Stimulated activated CD4-positive, alpha-beta T cell treated with anti-CD3 and anti-CD28 coated beads, Interleukin-1b, Interleukin-23, amount 100 ng/mL, for 4 hours (primary cell): Measurements from ENCODE around the gene MEST.
"Not testable (repeated sequence)": the region's sequence is repeated elsewhere in the genome, so short reads cannot be mapped to it uniquely, and the experiment has no call there.

Source experiments
- DNase-seq, 2 donors: peaks; one replicate each; pipeline ENCODE4 v3.0.0-alpha.2; 2020; ENCODE audit warnings: low read depth in 2 of 2

MEST gene

DNA sequence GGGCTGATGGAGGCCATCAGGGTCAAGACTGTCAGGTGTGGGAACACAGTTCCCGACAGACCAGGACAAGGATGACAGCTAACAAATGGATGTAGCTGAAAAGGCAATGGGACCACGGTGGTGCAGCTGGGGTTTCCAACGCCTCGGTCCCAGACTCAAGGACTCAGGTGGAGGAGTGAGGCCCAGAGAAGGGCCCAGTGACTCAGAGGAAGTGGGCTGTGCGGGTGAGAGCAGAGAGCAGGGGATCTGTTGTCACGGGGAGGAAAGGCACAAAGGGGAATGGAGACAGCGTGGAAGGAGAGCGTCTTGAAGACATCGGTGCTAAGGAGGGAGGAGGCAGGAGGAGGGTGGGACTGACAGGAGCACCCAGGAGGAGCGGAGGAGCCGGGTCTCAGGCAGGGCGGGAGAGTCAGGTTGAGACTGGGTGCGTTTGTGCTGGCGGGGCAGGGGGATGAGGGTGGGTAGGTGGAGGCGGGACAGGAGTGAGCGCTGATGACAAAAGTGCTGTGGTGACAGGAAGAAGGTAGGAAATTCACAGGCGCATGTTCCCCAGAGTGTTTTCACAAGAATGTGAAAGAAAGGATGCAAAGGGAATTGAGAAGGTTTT, 31.7 kb downstream of the MEST start:
- not testable (repeated sequence) for DNase-seq

DNA sequence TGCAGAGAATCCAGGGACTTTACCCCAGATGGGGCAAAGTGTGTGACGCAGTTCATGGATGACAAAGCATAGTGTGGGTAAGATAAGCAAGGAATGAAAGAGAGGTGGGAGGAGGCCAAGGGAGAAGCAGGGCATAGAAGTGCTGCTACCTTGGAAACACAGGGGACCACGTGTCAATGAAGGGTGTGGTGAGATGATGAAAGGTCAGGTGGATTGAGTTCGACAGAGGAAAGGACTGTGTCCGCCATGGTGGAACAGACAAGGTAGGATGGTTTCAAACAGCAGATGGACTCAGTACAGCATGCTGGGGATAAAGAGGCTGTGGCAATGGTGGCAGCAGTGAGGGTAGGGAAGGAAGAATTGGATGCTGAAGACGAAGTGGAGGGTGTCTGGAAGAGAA, 32.7 kb downstream of the MEST start:
- no peak for DNase-seq

DNA sequence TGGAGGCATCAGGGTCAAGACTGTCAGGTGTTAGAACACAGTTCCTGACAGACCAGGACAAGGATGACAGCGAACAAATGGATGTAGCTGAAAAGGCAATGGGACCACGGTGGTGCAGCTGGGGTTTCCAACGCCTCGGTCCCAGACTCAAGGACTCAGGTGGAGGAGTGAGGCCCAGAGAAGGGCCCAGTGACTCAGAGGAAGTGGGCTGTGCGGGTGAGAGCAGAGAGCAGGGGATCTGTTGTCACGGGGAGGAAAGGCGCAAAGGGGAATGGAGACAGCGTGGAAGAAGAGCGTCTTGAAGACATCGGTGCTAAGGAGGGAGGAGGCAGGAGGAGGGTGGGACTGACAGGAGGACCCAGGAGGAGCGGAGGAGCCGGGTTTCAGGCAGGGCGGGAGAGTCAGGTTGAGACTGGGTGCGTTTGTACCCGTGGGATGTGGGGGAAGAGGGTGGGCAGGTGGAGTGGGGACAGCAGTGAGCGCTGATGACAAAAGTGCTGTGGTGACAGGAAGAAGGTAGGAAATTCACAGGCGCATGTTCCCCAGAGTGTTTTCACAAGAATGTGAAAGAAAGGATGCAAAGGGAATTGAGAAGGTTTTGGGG, 36.0 kb downstream of the MEST start:
- DNase-seq: not testable (repeated sequence)

DNA sequence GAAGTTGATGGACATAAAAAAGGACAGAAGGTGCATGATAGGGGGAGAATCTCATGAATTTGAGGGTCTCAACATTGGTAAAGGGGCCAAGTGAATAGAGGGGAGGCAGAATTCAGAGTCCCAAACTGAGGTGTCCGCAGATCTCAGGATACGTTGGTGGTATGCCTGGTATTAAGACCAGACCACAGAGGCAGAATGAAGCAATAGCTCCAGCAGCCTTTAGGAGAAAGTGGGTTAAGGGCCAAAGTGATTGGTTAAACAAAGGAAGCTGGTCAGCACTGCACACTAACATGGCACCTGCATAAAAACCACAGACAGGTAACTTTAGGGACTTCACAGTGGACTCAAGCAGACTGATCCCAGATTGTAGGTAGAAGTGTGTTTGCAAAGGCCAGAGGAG, 37.5 kb downstream of the MEST start:
- DNase-seq: no peak

DNA sequence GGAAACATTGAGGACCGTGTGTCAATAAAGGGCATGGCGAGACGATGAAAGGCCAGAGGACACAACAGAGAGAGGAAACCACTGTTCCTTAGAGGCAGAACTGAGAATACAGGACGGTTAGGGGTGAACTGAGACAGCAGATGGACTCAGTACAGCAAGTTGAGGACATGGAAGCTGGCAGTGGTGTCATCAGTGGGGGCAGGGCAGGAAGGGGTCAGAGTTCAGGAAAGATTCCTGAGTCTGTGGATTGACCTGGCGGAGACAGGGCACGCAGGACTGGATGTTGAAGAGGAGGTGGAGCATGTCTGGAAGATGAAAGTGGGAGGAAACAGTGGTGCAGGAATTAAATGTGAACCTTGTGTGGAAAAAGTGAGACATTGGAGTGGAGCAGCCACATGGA, 46.0 kb downstream of the MEST start:
- DNase-seq: not testable (repeated sequence)

DNA sequence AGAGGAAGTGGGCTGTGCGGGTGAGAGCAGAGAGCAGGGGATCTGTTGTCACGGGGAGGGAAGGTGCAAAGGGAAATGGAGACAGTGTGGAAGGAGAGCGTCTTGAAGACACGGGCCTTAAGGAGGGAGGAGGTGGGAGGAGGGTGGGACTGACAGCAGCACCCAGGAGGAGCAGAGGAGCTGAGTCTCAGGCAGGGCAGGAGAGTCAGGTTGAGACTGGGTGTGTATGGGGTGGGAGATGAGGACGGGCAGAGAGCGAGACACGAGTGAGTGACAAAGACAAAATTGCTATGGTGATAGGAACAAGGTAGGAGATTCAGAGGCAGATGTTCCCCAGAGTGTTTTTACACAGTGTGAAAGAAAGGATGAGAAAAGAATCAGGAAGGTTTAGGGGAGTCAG, 49.4 kb downstream of the MEST start:
- DNase-seq: not testable (repeated sequence)

DNA sequence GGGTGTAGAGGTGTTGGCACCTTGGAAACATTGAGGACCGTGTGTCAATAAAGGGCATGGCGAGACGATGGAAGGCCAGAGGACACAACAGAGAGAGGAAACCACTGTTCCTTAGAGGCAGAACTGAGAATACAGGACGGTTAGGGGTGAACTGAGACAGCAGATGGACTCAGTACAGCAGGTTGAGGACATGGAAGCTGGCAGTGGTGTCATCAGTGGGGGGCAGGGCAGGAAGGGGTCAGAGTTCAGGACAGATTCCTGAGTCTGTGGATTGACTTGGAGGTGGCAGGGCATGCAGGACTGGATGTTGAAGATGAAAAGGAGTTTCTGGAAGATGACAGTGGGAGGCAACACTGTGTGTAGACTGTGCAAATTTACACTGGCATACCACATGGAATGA, 50.4 kb downstream of the MEST start:
- DNase-seq: not testable (repeated sequence)

DNA sequence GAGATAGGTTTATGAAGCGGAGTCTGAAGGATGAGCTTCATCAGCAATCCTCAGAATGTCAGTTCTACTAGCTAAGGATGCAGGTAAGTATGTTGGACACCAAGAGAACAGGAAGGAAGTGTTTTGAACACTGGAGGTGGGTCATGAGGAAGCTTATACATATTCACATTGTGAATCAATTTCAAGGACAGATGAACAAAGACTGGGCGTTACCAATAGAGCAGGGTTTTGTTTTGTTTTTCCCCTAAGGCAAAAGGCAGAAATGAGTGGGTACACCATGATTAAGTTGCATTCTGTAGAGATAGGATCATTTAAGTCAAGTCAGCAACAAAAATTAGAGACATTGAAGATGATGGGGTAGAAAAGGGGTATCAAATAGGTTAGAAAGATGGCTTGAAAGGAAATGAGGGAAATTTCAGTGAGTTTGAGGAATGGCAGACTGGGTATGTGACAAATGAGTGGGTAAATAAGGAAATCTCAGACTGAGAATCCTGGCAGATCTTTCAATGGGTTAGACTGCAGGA, 51.7 kb downstream of the MEST start:
- no peak for DNase-seq

DNA sequence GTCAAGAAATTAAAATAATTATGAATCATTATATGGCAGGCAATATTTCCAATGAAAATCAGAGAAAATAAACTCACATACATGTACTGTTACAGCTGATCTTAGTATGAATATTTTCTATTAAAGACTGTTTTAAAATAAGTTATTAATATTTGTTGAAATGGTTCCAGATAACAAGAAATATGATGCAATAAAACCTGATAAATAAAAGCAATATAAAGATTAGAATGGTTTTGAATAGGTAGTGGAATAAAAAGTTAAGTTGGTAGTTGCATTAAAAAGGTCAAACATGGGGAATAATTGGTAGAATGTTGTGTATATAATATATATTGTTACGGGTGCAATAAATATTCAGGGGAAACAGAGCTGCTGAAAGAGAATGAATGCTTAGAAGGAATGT, 52.5 kb downstream of the MEST start:
- no peak for DNase-seq

DNA sequence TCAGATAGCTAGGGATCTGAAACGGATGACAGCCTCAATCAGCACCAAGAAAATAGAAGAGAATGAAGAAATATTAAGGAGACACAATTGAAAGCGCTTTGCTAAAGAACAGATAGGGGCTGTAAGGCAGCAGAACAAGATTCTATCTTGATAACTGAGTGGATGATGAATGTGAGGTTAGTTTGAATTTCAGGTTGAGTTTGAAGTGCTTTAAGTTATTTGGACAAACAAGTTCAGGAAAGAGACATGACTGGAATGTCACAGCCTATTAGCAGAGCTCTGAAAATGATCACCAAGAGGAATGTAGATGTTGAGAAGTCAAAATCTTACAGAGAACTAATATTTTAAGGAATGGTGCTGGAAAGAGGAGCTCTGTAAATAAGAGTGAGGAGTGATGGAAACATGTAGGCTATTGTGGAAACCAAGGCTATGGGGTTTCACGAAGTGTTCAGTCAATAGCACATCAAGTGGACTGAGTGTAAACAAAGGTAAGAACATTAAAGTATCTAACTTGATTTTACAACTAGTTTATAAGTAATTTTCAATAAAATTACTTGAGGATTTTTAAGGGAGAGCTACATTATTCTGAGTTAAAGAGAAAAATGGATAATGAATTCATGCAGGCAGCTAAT, 61.6 kb downstream of the MEST start:
- DNase-seq: no peak

DNA sequence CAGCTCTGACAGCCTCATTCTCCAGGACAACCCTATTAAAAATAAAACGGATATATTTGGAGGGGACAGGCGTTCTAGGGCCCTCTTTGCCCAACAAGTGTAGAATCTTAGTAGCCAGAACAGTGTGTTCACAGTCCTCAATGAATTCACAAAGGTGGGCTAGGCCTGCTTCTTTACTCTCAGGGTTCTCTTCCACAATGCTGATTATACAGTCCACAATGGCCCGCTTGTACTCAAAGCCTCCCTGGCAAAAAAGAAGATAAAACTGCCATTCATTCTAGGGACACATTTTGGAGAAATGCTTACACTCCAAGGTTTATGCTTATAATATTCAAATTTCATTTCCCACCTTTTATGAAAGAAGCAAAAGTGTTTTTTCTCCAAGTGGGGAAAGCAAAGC, 62.6 kb downstream of the MEST start:
- no peak for DNase-seq
